BJ (cell line): ENCODE measurements around the gene FOSL1. TPM values are rescaled to one million over a fixed set of nuclear protein-coding genes. Genes with fewer than 3 reads are reported as not detected.

Source experiments
- CTCF ChIA-PET: fragments of 350-600 bp; formaldehyde crosslinking; extraction: SDS; loops from one replicate; lab custom pipeline; 2021; ENCODE audit warnings: antibody characterized with exemption, inconsistent platforms; lab: Yijun Ruan, JAX
- POLR2A ChIA-PET: fragments of 300-600 bp; sonication (Branson Sonifier 250); formaldehyde crosslinking; extraction: SDS; loops from one replicate; lab custom pipeline; 2021; ENCODE audit warnings: antibody characterized with exemption; lab: Charles Lee
- DNase-seq: peaks from one replicate; pipeline ENCODE4 v3.0.0-alpha.2; 2011; ENCODE audit warnings: low read depth
- H3K27me3 ChIP-seq: 2 replicates; pipeline ENCODE4 v1.6.0; 2011; ENCODE audit warnings: low read length; ENCODE audit not compliant: control insufficient read depth, insufficient read depth
- H3K36me3 ChIP-seq: 2 replicates; pipeline ENCODE4 v1.5.1; 2011; ENCODE audit warnings: low read length; ENCODE audit not compliant: control insufficient read depth, insufficient read depth
- H3K4me3 ChIP-seq: 2 replicates; pipeline ENCODE4 v1.5.1; 2011; ENCODE audit warnings: low read depth, mild to moderate bottlenecking, control low read depth, low read length
- CTCF ChIP-seq: IDR thresholded peaks from 2 replicates; pipeline ENCODE4 v1.5.1; 2011; ENCODE audit warnings: low read depth, mild to moderate bottlenecking, control low read depth, inconsistent platforms, low read length, moderate library complexity; ENCODE audit not compliant: insufficient read depth
- polyA plus RNA-seq: library from polyadenylated mRNA; depleted of rRNA; stranded (reverse); fragments of >200 nt; gene quantifications from 2 replicates; pipeline ENCODE4 v1.2.3, GENCODE V29; 2011

FOSL1 gene
- polyA plus RNA-seq, 1 experiment = 10.3 TPM

- POLR2A ChIA-PET = no interaction called here
Observed at GRCh38 chr11:65941720-65942310, 41.6 kb upstream of the FOSL1 start.

GRCh38 chr11:65937766-65938165 lies 37.6 kb upstream of the FOSL1 start:
- Histone ChIP-seq H3K27me3 (no peaks in the 10 kb centered on the region), H3K36me3 (no peaks in the 10 kb centered on the region), H3K4me3 (no peak overlapping the region)
- no peak for DNase-seq
- ChIA-PET POLR2A (no interaction called here), CTCF (no interaction called here)
- no peak for TF ChIP-seq CTCF

More at GRCh38 chr11:65941720-65942310, 41.6 kb upstream of the FOSL1 start:
- TF ChIP-seq CTCF = no peak
- DNase-seq = no peak
- Histone ChIP-seq H3K4me3 (no peak overlapping the region), H3K27me3 (no peaks in the 10 kb centered on the region), H3K36me3 (no peaks in the 10 kb centered on the region)
- CTCF ChIA-PET = interaction anchor here (1.1 kb wide), 2 partner anchors 11 to 58 kb away, joined by 3 read pairs; no protein-coding TSS in a partner anchor

GRCh38 chr11:65934014-65934413 lies 33.8 kb upstream of the FOSL1 start:
- Histone ChIP-seq H3K27me3 (no peaks in the 10 kb centered on the region), H3K4me3 (no peak overlapping the region), H3K36me3 (no peaks in the 10 kb centered on the region)
- POLR2A ChIA-PET = no interaction called here
- DNase-seq = no peak
- CTCF ChIA-PET = no interaction called here
- TF ChIP-seq CTCF = no peak

GRCh38 chr11:65932558-65932919 lies 32.4 kb upstream of the FOSL1 start:
- Histone ChIP-seq H3K4me3 (no peak overlapping the region), H3K27me3 (no peaks in the 10 kb centered on the region), H3K36me3 (no peaks in the 10 kb centered on the region)
- no peak for TF ChIP-seq CTCF
- ChIA-PET POLR2A (no interaction called here), CTCF (interaction anchor here (0.6 to 2.0 kb wide), 2 partner anchors 48 to 290 kb away, joined by 3 to 7 read pairs; no protein-coding TSS in a partner anchor)
- DNase-seq = no peak

GRCh38 chr11:65931773-65932557 lies 31.8 kb upstream of the FOSL1 start:
- ChIA-PET CTCF (interaction anchor here (0.6 to 2.0 kb wide), 2 partner anchors 47 to 290 kb away, joined by 3 to 7 read pairs; no protein-coding TSS in a partner anchor), POLR2A (no interaction called here)
- Histone ChIP-seq H3K4me3 (no peak overlapping the region), H3K27me3 (no peaks in the 10 kb centered on the region), H3K36me3 (no peaks in the 10 kb centered on the region)
- no peak for TF ChIP-seq CTCF
- DNase-seq = no peak
